Measurements from ENCODE around the gene KDSR. TPM values are rescaled to one million over a fixed set of nuclear protein-coding genes. Genes with fewer than 3 reads are reported as not detected.

Gene KDSR
- total and polyA plus RNA-seq, 12 donors, result 9.4 to 41.6 (median 32.8) TPM

DNA sequence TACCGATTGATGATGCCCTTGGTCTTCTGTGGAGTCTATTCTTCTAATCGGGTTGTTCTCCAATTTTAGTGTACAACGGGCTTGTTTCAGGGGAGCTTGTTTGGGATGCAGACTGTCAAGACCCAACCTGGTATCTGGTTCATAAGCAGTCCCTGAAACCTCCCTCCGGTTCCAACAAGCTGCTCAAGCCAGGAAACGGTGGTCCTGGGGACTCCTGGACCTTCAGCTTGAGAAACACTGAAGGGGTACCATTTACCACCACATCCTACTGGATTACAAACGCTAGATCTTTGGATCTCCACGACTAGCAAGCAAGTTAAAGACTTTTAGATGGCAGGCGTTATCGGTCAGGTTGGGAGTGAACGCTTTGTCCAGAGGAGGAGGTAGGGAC lies 49.5 kb downstream of the KDSR start:
- H3K27ac ChIP-seq, result peak overlapping the region in 5 of 10 donors; percentile 16 to 86 (median 83)
- ATAC-seq (no peak), DNase-seq (no peak)
- peaks cover 0 to 8% (median 0%) of the 10 kb centered on the region in 7 donors for H3K27me3 ChIP-seq
- intact Hi-C loops (cut with DNase I), result loop anchor here in 4 of 10 donors (5.0 to 10.0 kb wide), 4 partner anchors 53 to 140 kb away; no protein-coding TSS in a partner anchor
- no peak for TF ChIP-seq CTCF (IDR thresholded peaks at IDR 0.05)
- H3K4me1 ChIP-seq, result peaks cover 3 to 70% (median 44%) of the 10 kb centered on the region in 9 donors
- WGBS, 2 donors, result 65 to 74% methylated on average over 10 of the region's 10 CpGs
- no peaks in the 10 kb centered on the region for H3K36me3 ChIP-seq
- peak overlapping the region in 9 of 10 donors; percentile 63 to 91 (median 74) for H3K4me3 ChIP-seq
- no peaks in the 10 kb centered on the region for H3K9me3 ChIP-seq

DNA sequence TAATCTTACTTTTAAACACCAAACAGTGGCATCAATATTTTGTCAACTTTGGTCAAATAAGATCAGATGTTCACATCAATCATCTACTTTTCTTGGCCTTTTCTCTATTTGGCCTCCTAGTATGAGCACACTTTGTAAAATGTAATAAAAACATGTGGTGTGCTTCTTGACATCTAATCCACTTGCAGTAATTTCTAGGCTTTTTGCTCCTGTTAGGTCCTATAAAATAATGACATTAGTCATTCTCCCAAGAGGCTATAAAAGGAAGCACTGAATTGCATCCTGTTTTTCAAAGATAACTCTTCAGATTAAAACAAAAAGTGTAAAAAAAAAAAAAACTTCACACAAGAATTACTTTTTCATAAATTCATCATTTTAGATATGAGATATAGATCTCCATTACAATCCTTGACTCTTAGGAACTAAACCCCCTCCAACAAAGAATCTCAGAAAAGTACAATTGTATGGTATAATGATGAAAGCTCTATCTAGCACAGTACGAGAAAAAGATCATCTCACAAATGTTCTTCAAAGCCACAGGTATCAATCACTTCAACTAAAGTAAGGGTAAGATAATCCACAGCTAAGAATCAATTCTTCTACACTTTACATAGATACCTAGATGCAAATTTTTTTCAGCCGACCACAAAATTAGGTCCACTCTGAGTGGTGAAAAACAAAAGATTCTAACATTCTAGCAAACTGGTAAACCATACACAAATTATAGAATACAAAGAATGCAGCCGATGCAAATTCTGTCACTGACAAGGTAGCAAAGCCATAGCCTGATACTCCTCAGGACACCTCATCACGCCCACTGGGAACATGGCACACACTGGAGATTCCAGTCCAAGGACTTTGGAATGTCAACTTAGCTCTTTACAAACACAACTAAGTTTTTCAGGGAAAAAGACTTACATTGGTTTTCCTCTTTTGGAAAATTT lies 50.1 kb downstream of the KDSR start:
- WGBS, 2 donors, result 78 to 84% methylated on average over 4 of the region's 4 CpGs
- Histone ChIP-seq H3K4me3 (peak overlapping the region in 8 of 10 donors; percentile 69 to 91 (median 78)), H3K36me3 (no peaks in the 10 kb centered on the region), H3K9me3 (no peaks in the 10 kb centered on the region), H3K27me3 (peaks cover 0 to 8% (median 0%) of the 10 kb centered on the region in 7 donors), H3K4me1 (peaks cover 3 to 69% (median 43%) of the 10 kb centered on the region in 9 donors), H3K27ac (peak overlapping the region in 5 of 10 donors; percentile 16 to 86 (median 83))
- DNase-seq (no peak), ATAC-seq (no peak)
- no peak for TF ChIP-seq CTCF (IDR thresholded peaks at IDR 0.05)
- intact Hi-C loops (cut with DNase I), result loop anchor here in 4 of 10 donors (5.0 to 10.0 kb wide), 4 partner anchors 52 to 140 kb away; no protein-coding TSS in a partner anchor

DNA sequence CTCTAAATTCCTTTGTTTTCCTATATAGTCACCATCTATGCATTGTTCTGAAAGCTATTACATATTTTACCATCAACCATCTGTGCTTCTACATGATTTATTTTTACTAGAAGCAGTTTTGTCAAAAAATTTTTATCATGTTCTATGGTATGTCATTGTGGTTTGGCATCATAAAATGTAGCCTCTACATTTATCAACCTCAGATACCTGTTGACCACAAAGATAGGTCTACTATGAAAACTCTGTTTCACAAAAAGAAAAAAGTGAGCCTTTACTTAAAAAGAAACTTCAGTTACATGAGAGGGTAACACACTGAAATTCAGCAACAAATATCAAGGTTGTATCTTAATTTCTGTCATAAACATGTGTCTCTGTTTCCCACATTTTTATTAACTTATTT lies 51.1 kb downstream of the KDSR start:
- intact Hi-C loops (cut with DNase I), result loop anchor here in 4 of 10 donors (5.0 to 10.0 kb wide), 4 partner anchors 51 to 139 kb away; no protein-coding TSS in a partner anchor
- H3K27ac ChIP-seq, result peak overlapping the region in 3 of 10 donors; percentile 4 to 37 (median 19)
- H3K4me3 ChIP-seq, result peak overlapping the region in 1 of 10 donors; percentile 82
- no peak for TF ChIP-seq CTCF (IDR thresholded peaks at IDR 0.05)
- H3K27me3 ChIP-seq, result peaks cover 0 to 8% (median 0%) of the 10 kb centered on the region in 7 donors
- no peak for ATAC-seq
- no peaks in the 10 kb centered on the region for H3K36me3 ChIP-seq
- peaks cover 3 to 75% (median 51%) of the 10 kb centered on the region in 9 donors for H3K4me1 ChIP-seq
- H3K9me3 ChIP-seq, result no peaks in the 10 kb centered on the region
- no peak for DNase-seq

- Histone ChIP-seq H3K36me3 (no peaks in the 10 kb centered on the region), H3K27ac (peak overlapping the region in 2 of 10 donors; percentile 4 to 19), H3K4me3 (no peak overlapping the region), H3K4me1 (peaks cover 3 to 75% (median 51%) of the 10 kb centered on the region in 9 donors), H3K9me3 (no peaks in the 10 kb centered on the region), H3K27me3 (peaks cover 0 to 8% (median 0%) of the 10 kb centered on the region in 7 donors)
- DNase-seq (no peak), ATAC-seq (no peak)
- WGBS, 2 donors, result 67% methylated on average over 3 of the region's 3 CpGs
- intact Hi-C loops (cut with DNase I), result loop anchor here in 4 of 10 donors (5.0 to 10.0 kb wide), 4 partner anchors 50 to 138 kb away; no protein-coding TSS in a partner anchor
- no peak for TF ChIP-seq CTCF (IDR thresholded peaks at IDR 0.05)
These were observed 51.8 kb downstream of the KDSR start for GRCh38 chr18:63315131-63315662.
